Omental fat pad (tissue), 4 donors: ENCODE results near the gene HYI. TPM values are rescaled to one million over a fixed set of nuclear protein-coding genes. Genes with fewer than 3 reads are reported as not detected.
"Not testable (repeated sequence)": the region's sequence is repeated elsewhere in the genome, so short reads cannot be mapped to it uniquely, and the experiment has no call there.

ENCODE experiments used
- ATAC-seq: fragments of 150-250 bp; one replicate; pipeline ENCODE4 v1.9.1; 2016; ENCODE audit warnings: mild to moderate bottlenecking, moderate library complexity; ENCODE audit not compliant: low FRiP score
- DNase-seq: peaks from one replicate; pipeline ENCODE4 v3.0.0-alpha.2; 2019; ENCODE audit warnings: low spot score
- CTCF ChIP-seq, 3 donors: fragments of 450-650 bp; IDR thresholded peaks; one replicate each; pipeline ENCODE4 v1.5.1; 2016 to 2017; ENCODE audit warnings: antibody characterized with exemption in 3 of 3, mild to moderate bottlenecking in 3 of 3, moderate library complexity in 2 of 3
- total RNA-seq, 4 donors: library from RNA; depleted of rRNA; stranded (reverse); fragments of >200 nt; gene quantifications; one replicate each; pipeline ENCODE4 v1.1.0, GENCODE V29; 2016

The HYI gene
- total RNA-seq, 4 donors from 2014 or later = 39.5 to 59.0 (median 53.2) TPM

GRCh38 chr1:43464681-43465504 is 11.2 kb upstream of the HYI start:
- ATAC-seq (no peak), DNase-seq (no peak)
- no peak for TF ChIP-seq CTCF (IDR thresholded peaks at IDR 0.05)

GRCh38 chr1:43463479-43463878 is 9.7 kb upstream of the HYI start:
- no peak for ATAC-seq
- DNase-seq = no peak
- TF ChIP-seq CTCF (IDR thresholded peaks at IDR 0.05) = no peak

GRCh38 chr1:43460988-43461693 is 7.4 kb upstream of the HYI start:
- ATAC-seq = no peak
- DNase-seq = no peak
- no peak for TF ChIP-seq CTCF (IDR thresholded peaks at IDR 0.05)

GRCh38 chr1:43458379-43458778 is 4.6 kb upstream of the HYI start:
- DNase-seq, ATAC-seq: not testable (repeated sequence)

- TF ChIP-seq CTCF (IDR thresholded peaks at IDR 0.05) = no peak
- DNase-seq (no peak), ATAC-seq (no peak)
These were observed 1.6 kb upstream of the HYI start for GRCh38 chr1:43455213-43455889.

- peak; percentile 71 for DNase-seq
- ATAC-seq = peak; percentile 89
- TF ChIP-seq CTCF (IDR thresholded peaks at IDR 0.05) = no peak
These were observed 710 bp upstream of the HYI start for GRCh38 chr1:43454270-43455011.
